ENCODE data around the gene RNF130.
"Not testable (repeated sequence)": the region's sequence is repeated elsewhere in the genome, so short reads cannot be mapped to it uniquely, and the experiment has no call there.

RNF130 gene

GRCh38 chr5:180001742-180002141 is 69.8 kb downstream of the RNF130 start:
- H3K4me1 ChIP-seq (ENCODE audit: control insufficient read depth in 2 of 2, insufficient read depth in 2 of 2, low read length in 2 of 2): no peaks in the 10 kb centered on the region
- H3K27ac ChIP-seq (ENCODE audit: low read depth in 2 of 2, low read length in 2 of 2): no peak overlapping the region
- no peak overlapping the region for H3K4me3 ChIP-seq (ENCODE audit: low read length in 2 of 2)
- no peaks in the 10 kb centered on the region for H3K27me3 ChIP-seq (ENCODE audit: control insufficient read depth in 2 of 2, insufficient read depth in 2 of 2, low read length in 2 of 2)
- H3K9ac ChIP-seq (ENCODE audit: low read depth in 1 of 2, low read length in 2 of 2): no peak overlapping the region
- H3K9me3 ChIP-seq (ENCODE audit: control insufficient read depth in 2 of 2, low read length in 2 of 2): no peaks in the 10 kb centered on the region
- peaks cover 4 to 5% of the 10 kb centered on the region in 2 donors for H3K36me3 ChIP-seq (ENCODE audit: control insufficient read depth in 2 of 2, insufficient read depth in 2 of 2, low read length in 2 of 2)

GRCh38 chr5:180001136-180001535 is 70.4 kb downstream of the RNF130 start:
- Histone ChIP-seq H3K27me3 (ENCODE audit: control insufficient read depth in 2 of 2, insufficient read depth in 2 of 2, low read length in 2 of 2) (no peaks in the 10 kb centered on the region), H3K27ac (ENCODE audit: low read depth in 2 of 2, low read length in 2 of 2) (no peak overlapping the region), H3K9me3 (ENCODE audit: control insufficient read depth in 2 of 2, low read length in 2 of 2) (no peaks in the 10 kb centered on the region), H3K36me3 (ENCODE audit: control insufficient read depth in 2 of 2, insufficient read depth in 2 of 2, low read length in 2 of 2) (peaks cover 4 to 5% of the 10 kb centered on the region in 2 donors), H3K4me3 (ENCODE audit: low read length in 2 of 2) (no peak overlapping the region), H3K4me1 (ENCODE audit: control insufficient read depth in 2 of 2, insufficient read depth in 2 of 2, low read length in 2 of 2) (no peaks in the 10 kb centered on the region), H3K9ac (ENCODE audit: low read depth in 1 of 2, low read length in 2 of 2) (no peak overlapping the region)

- no peaks in the 10 kb centered on the region for H3K9me3 ChIP-seq (ENCODE audit: control insufficient read depth in 2 of 2, low read length in 2 of 2)
- H3K27me3 ChIP-seq (ENCODE audit: control insufficient read depth in 2 of 2, insufficient read depth in 2 of 2, low read length in 2 of 2): no peaks in the 10 kb centered on the region
- no peak overlapping the region for H3K9ac ChIP-seq (ENCODE audit: low read depth in 1 of 2, low read length in 2 of 2)
- no peaks in the 10 kb centered on the region for H3K4me1 ChIP-seq (ENCODE audit: control insufficient read depth in 2 of 2, insufficient read depth in 2 of 2, low read length in 2 of 2)
- H3K4me3 ChIP-seq (ENCODE audit: low read length in 2 of 2): no peak overlapping the region
- no peak overlapping the region for H3K27ac ChIP-seq (ENCODE audit: low read depth in 2 of 2, low read length in 2 of 2)
- H3K36me3 ChIP-seq (ENCODE audit: control insufficient read depth in 2 of 2, insufficient read depth in 2 of 2, low read length in 2 of 2): peaks cover 4 to 5% of the 10 kb centered on the region in 2 donors
These were observed 73.1 kb downstream of the RNF130 start for GRCh38 chr5:179998485-179998884.

- Histone ChIP-seq H3K9me3 (ENCODE audit: control insufficient read depth in 2 of 2, low read length in 2 of 2) (no peaks in the 10 kb centered on the region), H3K27ac (ENCODE audit: low read depth in 2 of 2, low read length in 2 of 2) (no peak overlapping the region), H3K27me3 (ENCODE audit: control insufficient read depth in 2 of 2, insufficient read depth in 2 of 2, low read length in 2 of 2) (no peaks in the 10 kb centered on the region), H3K9ac (ENCODE audit: low read depth in 1 of 2, low read length in 2 of 2) (no peak overlapping the region), H3K4me1 (ENCODE audit: control insufficient read depth in 2 of 2, insufficient read depth in 2 of 2, low read length in 2 of 2) (no peaks in the 10 kb centered on the region), H3K36me3 (ENCODE audit: control insufficient read depth in 2 of 2, insufficient read depth in 2 of 2, low read length in 2 of 2) (no peaks in the 10 kb centered on the region), H3K4me3 (ENCODE audit: low read length in 2 of 2) (no peak overlapping the region)
These were observed 76.8 kb downstream of the RNF130 start for GRCh38 chr5:179994583-179995323.

GRCh38 chr5:179992855-179993254 is 78.7 kb downstream of the RNF130 start:
- not testable (repeated sequence) for H3K27ac ChIP-seq (ENCODE audit: low read depth in 2 of 2, low read length in 2 of 2); H3K9ac ChIP-seq (ENCODE audit: low read depth in 1 of 2, low read length in 2 of 2); H3K4me1 ChIP-seq (ENCODE audit: control insufficient read depth in 2 of 2, insufficient read depth in 2 of 2, low read length in 2 of 2); H3K27me3 ChIP-seq (ENCODE audit: control insufficient read depth in 2 of 2, insufficient read depth in 2 of 2, low read length in 2 of 2); H3K36me3 ChIP-seq (ENCODE audit: control insufficient read depth in 2 of 2, insufficient read depth in 2 of 2, low read length in 2 of 2); H3K4me3 ChIP-seq (ENCODE audit: low read length in 2 of 2); H3K9me3 ChIP-seq (ENCODE audit: control insufficient read depth in 2 of 2, low read length in 2 of 2)

GRCh38 chr5:179991106-179991505 is 80.5 kb downstream of the RNF130 start:
- H3K27ac ChIP-seq (ENCODE audit: low read depth in 2 of 2, low read length in 2 of 2): no peak overlapping the region
- no peaks in the 10 kb centered on the region for H3K4me1 ChIP-seq (ENCODE audit: control insufficient read depth in 2 of 2, insufficient read depth in 2 of 2, low read length in 2 of 2)
- no peak overlapping the region for H3K4me3 ChIP-seq (ENCODE audit: low read length in 2 of 2)
- no peaks in the 10 kb centered on the region for H3K27me3 ChIP-seq (ENCODE audit: control insufficient read depth in 2 of 2, insufficient read depth in 2 of 2, low read length in 2 of 2)
- H3K9me3 ChIP-seq (ENCODE audit: control insufficient read depth in 2 of 2, low read length in 2 of 2): no peaks in the 10 kb centered on the region
- no peaks in the 10 kb centered on the region for H3K36me3 ChIP-seq (ENCODE audit: control insufficient read depth in 2 of 2, insufficient read depth in 2 of 2, low read length in 2 of 2)
- H3K9ac ChIP-seq (ENCODE audit: low read depth in 1 of 2, low read length in 2 of 2): no peak overlapping the region

GRCh38 chr5:179990525-179990924 is 81.0 kb downstream of the RNF130 start:
- H3K4me3 ChIP-seq (ENCODE audit: low read length in 2 of 2); H3K9ac ChIP-seq (ENCODE audit: low read depth in 1 of 2, low read length in 2 of 2); H3K9me3 ChIP-seq (ENCODE audit: control insufficient read depth in 2 of 2, low read length in 2 of 2); H3K27me3 ChIP-seq (ENCODE audit: control insufficient read depth in 2 of 2, insufficient read depth in 2 of 2, low read length in 2 of 2); H3K36me3 ChIP-seq (ENCODE audit: control insufficient read depth in 2 of 2, insufficient read depth in 2 of 2, low read length in 2 of 2); H3K4me1 ChIP-seq (ENCODE audit: control insufficient read depth in 2 of 2, insufficient read depth in 2 of 2, low read length in 2 of 2); H3K27ac ChIP-seq (ENCODE audit: low read depth in 2 of 2, low read length in 2 of 2): not testable (repeated sequence)

GRCh38 chr5:179986328-179986727 is 85.2 kb downstream of the RNF130 start:
- no peaks in the 10 kb centered on the region for H3K4me1 ChIP-seq (ENCODE audit: control insufficient read depth in 2 of 2, insufficient read depth in 2 of 2, low read length in 2 of 2)
- H3K36me3 ChIP-seq (ENCODE audit: control insufficient read depth in 2 of 2, insufficient read depth in 2 of 2, low read length in 2 of 2): no peaks in the 10 kb centered on the region
- H3K4me3 ChIP-seq (ENCODE audit: low read length in 2 of 2): no peak overlapping the region
- H3K9ac ChIP-seq (ENCODE audit: low read depth in 1 of 2, low read length in 2 of 2): no peak overlapping the region
- no peak overlapping the region for H3K27ac ChIP-seq (ENCODE audit: low read depth in 2 of 2, low read length in 2 of 2)
- no peaks in the 10 kb centered on the region for H3K9me3 ChIP-seq (ENCODE audit: control insufficient read depth in 2 of 2, low read length in 2 of 2)
- no peaks in the 10 kb centered on the region for H3K27me3 ChIP-seq (ENCODE audit: control insufficient read depth in 2 of 2, insufficient read depth in 2 of 2, low read length in 2 of 2)

GRCh38 chr5:179981636-179982035 is 89.9 kb downstream of the RNF130 start:
- Histone ChIP-seq H3K27me3 (ENCODE audit: control insufficient read depth in 2 of 2, insufficient read depth in 2 of 2, low read length in 2 of 2) (no peaks in the 10 kb centered on the region), H3K36me3 (ENCODE audit: control insufficient read depth in 2 of 2, insufficient read depth in 2 of 2, low read length in 2 of 2) (peaks cover 12 to 13% of the 10 kb centered on the region in 2 donors), H3K4me1 (ENCODE audit: control insufficient read depth in 2 of 2, insufficient read depth in 2 of 2, low read length in 2 of 2) (no peaks in the 10 kb centered on the region), H3K27ac (ENCODE audit: low read depth in 2 of 2, low read length in 2 of 2) (no peak overlapping the region), H3K9me3 (ENCODE audit: control insufficient read depth in 2 of 2, low read length in 2 of 2) (no peaks in the 10 kb centered on the region), H3K4me3 (ENCODE audit: low read length in 2 of 2) (no peak overlapping the region), H3K9ac (ENCODE audit: low read depth in 1 of 2, low read length in 2 of 2) (no peak overlapping the region)

- Histone ChIP-seq H3K27me3 (ENCODE audit: control insufficient read depth in 2 of 2, insufficient read depth in 2 of 2, low read length in 2 of 2) (no peaks in the 10 kb centered on the region), H3K4me1 (ENCODE audit: control insufficient read depth in 2 of 2, insufficient read depth in 2 of 2, low read length in 2 of 2) (no peaks in the 10 kb centered on the region), H3K9ac (ENCODE audit: low read depth in 1 of 2, low read length in 2 of 2) (no peak overlapping the region), H3K36me3 (ENCODE audit: control insufficient read depth in 2 of 2, insufficient read depth in 2 of 2, low read length in 2 of 2) (peaks cover 12 to 13% of the 10 kb centered on the region in 2 donors), H3K4me3 (ENCODE audit: low read length in 2 of 2) (no peak overlapping the region), H3K27ac (ENCODE audit: low read depth in 2 of 2, low read length in 2 of 2) (no peak overlapping the region), H3K9me3 (ENCODE audit: control insufficient read depth in 2 of 2, low read length in 2 of 2) (no peaks in the 10 kb centered on the region)
These were observed 90.8 kb downstream of the RNF130 start for GRCh38 chr5:179980767-179981166.
